ENCODE data around the gene PIK3AP1.
A peak's percentile ranks its signal among the peaks of the same experiment; 100 is the strongest.

PIK3AP1 gene

GRCh38 chr10:96610817-96611216, 109.5 kb downstream of the PIK3AP1 start:
- DNase-seq (ENCODE audit: low read depth, low spot score) = no peak

GRCh38 chr10:96609510-96609909, 110.8 kb downstream of the PIK3AP1 start:
- DNase-seq (ENCODE audit: low read depth, low spot score) = no peak

GRCh38 chr10:96608805-96609204, 111.5 kb downstream of the PIK3AP1 start:
- DNase-seq (ENCODE audit: low read depth, low spot score) = peak; percentile 14

DNA sequence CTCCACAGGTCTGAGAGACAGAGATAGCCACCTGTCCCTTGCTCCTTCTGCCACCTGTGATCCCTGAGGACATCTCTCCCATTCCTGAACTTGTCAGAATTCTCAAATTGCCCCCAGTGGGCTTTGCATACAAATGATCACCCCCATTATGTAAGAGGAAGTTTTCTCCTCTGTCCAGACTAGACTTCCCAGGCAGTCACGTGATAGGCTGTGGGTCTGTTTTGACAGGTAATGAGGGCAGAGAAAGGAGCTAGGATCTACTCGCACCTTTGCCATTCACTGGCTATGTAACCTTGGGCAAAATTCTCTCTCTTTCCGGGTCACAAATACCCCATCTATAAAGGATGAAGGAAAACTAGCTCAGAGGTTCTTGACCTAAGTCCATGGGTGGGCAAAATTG, 112.1 kb downstream of the PIK3AP1 start:
- DNase-seq (ENCODE audit: low read depth, low spot score) = no peak

- DNase-seq (ENCODE audit: low read depth, low spot score) = no peak
Measured at GRCh38 chr10:96606946-96607345, 113.4 kb downstream of the PIK3AP1 start.

DNA sequence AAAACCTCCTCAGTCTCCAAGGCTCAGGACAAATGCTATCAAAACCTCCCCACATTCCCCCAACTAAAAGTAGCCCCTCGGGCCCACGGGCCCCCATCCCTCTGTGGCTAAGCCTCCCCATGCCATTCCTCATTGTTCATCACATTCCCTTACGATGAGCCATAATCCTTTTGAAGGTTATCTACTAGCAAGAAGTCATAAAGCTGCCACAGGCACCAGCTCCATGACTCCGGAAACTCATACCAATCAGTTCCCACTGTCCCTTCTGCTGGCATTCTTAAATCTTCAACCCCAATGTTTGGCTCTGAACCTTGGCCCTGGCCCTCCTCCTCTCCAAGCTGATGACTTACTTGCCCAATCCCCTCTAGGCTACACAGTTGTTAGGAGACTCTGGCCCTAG, 114.1 kb downstream of the PIK3AP1 start:
- DNase-seq (ENCODE audit: low read depth, low spot score) = peak; percentile 65

- DNase-seq (ENCODE audit: low read depth, low spot score) = no peak
Measured at GRCh38 chr10:96600337-96600736, 120.0 kb downstream of the PIK3AP1 start.

GRCh38 chr10:96598846-96599245, 121.5 kb downstream of the PIK3AP1 start:
- DNase-seq (ENCODE audit: low read depth, low spot score) = no peak

- DNase-seq (ENCODE audit: low read depth, low spot score) = no peak
Measured at GRCh38 chr10:96596422-96597407, 123.6 kb downstream of the PIK3AP1 start.

DNA sequence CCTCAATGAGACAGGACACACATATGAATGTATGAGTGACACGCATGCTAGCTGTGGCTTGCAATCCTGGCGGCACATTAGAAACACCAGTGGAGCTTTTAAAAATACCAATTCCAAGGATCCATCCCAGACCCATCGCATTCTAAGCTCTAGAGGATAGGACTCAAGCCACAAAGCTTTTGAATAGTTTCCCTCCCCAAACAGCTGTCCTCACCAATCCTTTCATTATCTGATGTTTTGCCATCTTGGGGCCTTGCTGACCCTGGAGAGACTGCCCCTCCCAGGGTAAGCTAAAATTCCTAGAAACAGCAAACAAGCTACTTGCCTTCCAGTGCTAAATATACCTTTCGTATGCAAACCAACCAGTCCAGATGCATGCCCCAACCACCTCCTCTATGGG, 124.6 kb downstream of the PIK3AP1 start:
- DNase-seq (ENCODE audit: low read depth, low spot score) = no peak

DNA sequence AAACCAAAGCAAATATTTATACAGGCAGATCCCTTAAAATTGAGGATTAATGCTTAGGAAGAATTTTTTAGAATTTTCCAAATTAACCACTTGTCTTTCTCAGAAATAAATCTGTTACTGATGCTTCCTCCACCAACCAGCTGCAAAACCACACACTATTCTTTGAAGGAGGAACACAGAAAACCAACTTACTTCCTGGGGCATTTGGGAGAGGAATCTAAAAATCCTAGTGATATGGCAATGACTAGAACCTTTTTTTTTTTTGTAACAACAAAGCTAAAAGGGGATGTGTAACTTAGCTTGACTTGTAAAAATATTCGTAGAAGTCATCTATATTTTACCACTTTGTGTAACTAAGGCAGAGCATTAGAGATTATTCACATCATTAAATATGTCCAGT, 128.4 kb downstream of the PIK3AP1 start:
- DNase-seq (ENCODE audit: low read depth, low spot score) = no peak

DNA sequence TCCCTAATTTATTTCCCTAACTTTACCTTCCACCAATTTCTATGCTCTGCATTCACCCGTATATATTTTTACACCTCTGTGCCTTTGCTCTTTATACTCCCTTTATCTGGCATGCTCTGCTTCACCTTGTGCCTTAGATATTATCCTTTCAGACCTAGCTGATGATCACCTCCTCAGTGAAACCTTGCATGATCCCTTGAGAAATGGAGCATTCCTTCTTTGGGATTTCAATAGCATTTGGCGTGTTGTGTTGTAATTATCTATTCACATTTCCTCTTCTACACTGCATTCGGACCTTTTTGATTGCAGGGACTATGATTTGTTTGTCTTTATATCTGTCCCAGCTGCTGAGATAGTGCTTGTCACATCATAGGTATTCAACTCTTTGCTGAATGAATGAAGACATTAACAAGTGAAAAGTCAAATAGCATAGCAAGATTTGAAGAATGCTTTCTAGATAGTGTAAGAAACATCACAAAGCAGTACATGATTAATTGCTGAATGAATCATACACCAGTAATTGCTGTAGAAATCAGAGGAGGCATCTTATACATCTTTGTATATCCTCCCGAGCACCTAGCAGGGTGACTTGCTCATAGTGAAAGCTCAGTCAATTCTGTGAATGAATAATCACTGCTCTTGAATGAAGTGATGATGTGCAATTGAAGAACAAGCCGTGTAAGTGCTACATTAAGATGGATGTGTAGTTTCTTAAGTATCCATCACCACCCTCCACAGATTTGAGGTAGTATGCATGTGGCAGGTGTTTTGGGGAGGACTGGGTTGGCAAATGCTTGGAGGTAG, 131.5 kb downstream of the PIK3AP1 start:
- DNase-seq (ENCODE audit: low read depth, low spot score) = no peak

- no peak for DNase-seq (ENCODE audit: low read depth, low spot score)
Measured at GRCh38 chr10:96588060-96588554, 132.2 kb downstream of the PIK3AP1 start.

DNA sequence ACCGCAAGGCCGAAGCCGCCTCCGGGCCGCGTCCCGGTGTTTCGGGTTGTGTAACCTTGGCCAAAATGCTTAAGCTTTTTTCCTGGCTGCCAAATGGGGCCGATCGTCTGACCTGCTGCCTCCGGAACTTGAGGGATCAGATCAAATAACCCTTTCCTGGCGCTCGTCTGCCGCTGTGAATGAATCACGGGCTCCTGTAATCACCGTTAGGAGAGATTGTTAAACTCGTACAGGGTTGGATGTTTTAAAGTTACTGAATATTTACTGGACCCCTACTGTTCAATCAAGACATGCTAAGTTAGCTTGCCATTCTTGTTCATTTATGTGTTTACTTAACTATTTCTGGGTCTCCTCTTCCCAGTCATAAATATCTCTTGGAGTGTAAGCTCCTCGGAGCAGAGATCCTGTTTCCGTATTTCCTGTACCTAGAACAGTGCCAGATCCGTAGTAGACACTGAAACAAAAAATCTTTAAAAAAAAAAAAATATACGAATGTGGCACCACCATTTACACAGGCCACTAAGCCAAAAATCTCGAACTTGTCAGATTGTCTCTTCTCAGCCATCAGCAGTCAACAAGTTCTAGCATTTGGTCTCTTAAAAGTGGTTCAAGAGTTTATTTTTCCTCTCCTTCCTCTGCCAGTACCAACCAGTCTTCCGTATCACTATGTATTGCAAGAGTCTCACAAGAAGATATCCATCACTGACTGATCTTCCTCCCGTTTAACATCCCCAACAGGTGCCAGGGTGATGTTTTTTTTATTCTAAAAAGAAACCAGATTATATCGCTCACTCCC, 132.9 kb downstream of the PIK3AP1 start:
- DNase-seq (ENCODE audit: low read depth, low spot score) = no peak

- peak; percentile 97 for DNase-seq (ENCODE audit: low read depth, low spot score)
Measured at GRCh38 chr10:96586419-96587263, 133.7 kb downstream of the PIK3AP1 start, which contains the start of gene TM9SF3. TM9SF3 (minus strand) TSS chr10:96587012; CDS start chr10:96586835, 177 bp downstream.

GRCh38 chr10:96585736-96586418, 134.4 kb downstream of the PIK3AP1 start:
- peak; percentile 25 for DNase-seq (ENCODE audit: low read depth, low spot score)

DNA sequence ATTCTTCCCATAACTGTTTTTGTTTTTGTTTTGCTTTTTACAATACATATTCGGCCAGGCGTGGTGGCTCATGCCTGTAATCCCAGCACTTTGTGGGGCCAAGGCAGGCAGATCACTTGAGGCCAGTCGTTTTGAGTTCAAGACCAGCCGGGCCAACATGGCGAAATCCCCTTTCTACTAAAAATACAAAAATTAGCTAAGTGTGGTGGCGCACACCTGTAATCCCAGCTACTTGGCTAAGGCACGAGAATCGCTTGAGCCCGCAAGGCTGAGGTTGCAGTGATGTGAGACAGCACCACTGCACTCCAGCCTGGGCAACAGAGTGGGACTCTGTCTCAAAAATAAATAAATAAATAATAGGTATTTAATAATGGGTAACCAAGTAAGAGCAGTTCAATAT, 135.8 kb downstream of the PIK3AP1 start:
- DNase-seq (ENCODE audit: low read depth, low spot score) = no peak

DNA sequence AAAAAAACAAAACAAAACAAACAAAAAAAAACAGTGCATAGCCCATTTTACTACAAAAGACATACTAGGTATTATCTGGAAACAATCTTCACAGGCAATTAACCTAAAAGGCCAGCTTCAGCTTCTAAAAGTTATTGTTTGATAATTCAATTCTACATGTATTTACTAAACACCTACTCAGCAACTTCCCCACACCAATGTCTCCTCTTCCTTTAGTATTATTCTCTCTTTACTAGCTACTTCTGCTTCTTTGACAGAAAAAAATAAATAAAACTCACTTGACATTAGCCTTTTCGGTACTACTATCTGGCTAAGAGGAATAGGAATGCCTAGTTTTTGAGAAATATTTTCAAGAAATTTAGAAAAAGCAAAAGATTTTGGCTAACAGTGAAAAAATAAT, 136.3 kb downstream of the PIK3AP1 start:
- DNase-seq (ENCODE audit: low read depth, low spot score) = no peak

GRCh38 chr10:96579133-96579532, 141.2 kb downstream of the PIK3AP1 start:
- no peak for DNase-seq (ENCODE audit: low read depth, low spot score)

- no peak for DNase-seq (ENCODE audit: low read depth, low spot score)
Measured at GRCh38 chr10:96578633-96579032, 141.7 kb downstream of the PIK3AP1 start.

All from astrocyte of the hippocampus (primary cell).